Tibial artery (tissue), 4 donors: ENCODE results near the gene THEM4.
"Not testable (repeated sequence)": the region's sequence is repeated elsewhere in the genome, so short reads cannot be mapped to it uniquely, and the experiment has no call there.

Experiments used
- DNase-seq, 2 donors: peaks; one replicate each; pipeline ENCODE4 v3.0.0-alpha.2; 2019
- H3K27ac ChIP-seq, 2 donors: fragments of 200-600 bp; sonication (generic) in 1 of 2; 1 replicate in 1 of 2; 2 replicates in 1 of 2; pipeline ENCODE4 v1.5.1; 2018 to 2019; ENCODE audit warnings: mild to moderate bottlenecking in 1 of 2
- H3K27me3 ChIP-seq, 2 donors: fragments of 200-600 bp; sonication (generic) in 1 of 2; one replicate each; pipeline versions ENCODE4 v1.5.1 to v1.6.0; 2016 to 2019
- H3K36me3 ChIP-seq, 3 donors: fragments of 200-600 bp; sonication (generic) in 2 of 3; one replicate each; pipeline ENCODE4 v1.5.1; 2016 to 2019; ENCODE audit warnings: mild to moderate bottlenecking in 2 of 3
- H3K4me1 ChIP-seq, 4 donors: fragments of 200-600 bp; sonication (generic) in 2 of 4; 1 replicate in 3 of 4; 2 replicates in 1 of 4; pipeline ENCODE4 v1.5.1; 2016 to 2019
- H3K4me3 ChIP-seq, 2 donors: fragments of 200-600 bp; sonication (generic) in 1 of 2; 1 replicate in 1 of 2; 2 replicates in 1 of 2; pipeline ENCODE4 v1.5.1; 2018 to 2019; ENCODE audit warnings: mild to moderate bottlenecking in 2 of 2
- H3K9me3 ChIP-seq, 3 donors: fragments of 200-600 bp; sonication (generic) in 1 of 3; one replicate each; pipeline ENCODE4 v1.5.1; 2016 to 2019
- CTCF ChIP-seq, 2 experiments: fragments of 200-600 bp in 1 of 2; fragments of 450-650 bp in 1 of 2; IDR thresholded peaks; one replicate each; pipeline ENCODE4 v1.5.1; 2017 to 2019; ENCODE audit warnings: antibody characterized with exemption in 2 of 2, mild to moderate bottlenecking in 1 of 2, moderate library complexity in 1 of 2
- intact Hi-C: fragments of 100-400 bp; cut with DNase I; formaldehyde crosslinking; loops from one replicate; pipeline ENCODE4 v1.15.0; 2023; ENCODE audit warnings: low total_unique reads

Gene THEM4

DNA sequence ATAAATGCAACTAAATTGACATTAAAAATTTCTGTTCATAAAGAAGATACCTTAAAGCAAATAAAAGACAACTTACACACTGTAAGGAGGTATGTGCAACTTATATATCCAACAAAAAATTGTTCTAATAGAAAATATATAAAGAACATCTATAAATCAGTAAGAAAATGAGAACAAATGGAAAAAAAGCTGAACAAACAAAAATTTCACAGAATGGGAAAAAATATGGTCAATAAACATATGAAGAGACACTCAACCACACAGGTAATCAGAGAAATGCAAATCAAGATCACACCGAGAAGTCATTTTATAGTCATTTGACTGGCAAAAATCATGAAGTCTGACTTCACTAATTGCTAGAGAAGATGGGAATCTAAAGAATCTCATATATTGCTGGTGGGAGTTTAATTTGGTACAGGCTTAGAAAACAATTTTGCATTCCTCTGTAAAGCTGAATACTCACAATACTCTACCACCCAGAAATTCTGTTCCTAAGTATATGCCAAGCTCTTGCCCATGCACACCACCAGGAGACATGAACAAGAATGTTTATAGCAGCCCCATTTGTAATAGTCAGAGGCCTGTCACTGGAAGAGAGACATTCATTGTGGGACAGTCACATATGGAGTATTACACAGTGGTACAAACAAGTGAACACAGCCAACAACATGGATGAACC is 33.8 kb downstream of the THEM4 start:
- Histone ChIP-seq H3K27ac (no peak overlapping the region), H3K9me3 (no peaks in the 10 kb centered on the region), H3K27me3 (no peaks in the 10 kb centered on the region), H3K4me1 (no peaks in the 10 kb centered on the region), H3K4me3 (no peak overlapping the region), H3K36me3 (peaks cover 9 to 41% (median 22%) of the 10 kb centered on the region in 3 donors)
- intact Hi-C loops: no loop called here
- no peak for DNase-seq
- no peak for TF ChIP-seq CTCF (IDR thresholded peaks at IDR 0.05)

DNA sequence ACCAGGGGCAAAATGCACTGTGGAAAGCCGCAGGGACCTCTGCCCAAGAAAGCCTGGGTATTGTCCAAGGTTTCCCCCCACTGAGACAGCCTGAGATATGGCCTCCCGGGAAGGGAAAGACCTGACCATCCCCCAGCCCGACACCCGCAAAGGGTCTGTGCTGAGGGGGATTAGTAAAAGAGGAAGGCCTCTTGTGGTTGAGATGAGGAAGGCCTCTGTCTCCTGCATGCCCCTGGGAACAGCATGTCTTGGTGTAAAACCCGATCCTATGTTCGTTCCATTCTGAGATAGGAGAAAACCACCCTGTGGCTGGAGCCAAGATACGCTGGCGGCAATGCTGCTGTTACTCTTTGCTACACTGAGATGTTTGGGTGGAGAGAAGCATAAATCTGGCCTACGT is 36.5 kb downstream of the THEM4 start:
- intact Hi-C loops, H3K4me1 ChIP-seq, H3K27me3 ChIP-seq, DNase-seq, H3K4me3 ChIP-seq, H3K9me3 ChIP-seq, H3K27ac ChIP-seq: not testable (repeated sequence)
- H3K36me3 ChIP-seq: peaks cover 9 to 41% (median 18%) of the 10 kb centered on the region in 3 donors

GRCh38 chr1:151871284-151872030 is 37.9 kb downstream of the THEM4 start:
- intact Hi-C loops: no loop called here
- no peak overlapping the region for H3K27ac ChIP-seq

GRCh38 chr1:151868486-151868885 is 40.8 kb downstream of the THEM4 start:
- H3K9me3 ChIP-seq: no peaks in the 10 kb centered on the region
- H3K4me1 ChIP-seq: no peaks in the 10 kb centered on the region
- no peak for DNase-seq
- no peak overlapping the region for H3K27ac ChIP-seq
- no peaks in the 10 kb centered on the region for H3K27me3 ChIP-seq
- intact Hi-C loops: no loop called here
- H3K36me3 ChIP-seq: peaks cover 0 to 5% (median 2%) of the 10 kb centered on the region in 3 donors
- no peak for TF ChIP-seq CTCF (IDR thresholded peaks at IDR 0.05)
- H3K4me3 ChIP-seq: no peak overlapping the region

More at GRCh38 chr1:151871284-151872030, 37.9 kb downstream of the THEM4 start:
- DNase-seq: no peak
- no peaks in the 10 kb centered on the region for H3K9me3 ChIP-seq
- no peak for TF ChIP-seq CTCF (IDR thresholded peaks at IDR 0.05)
- no peaks in the 10 kb centered on the region for H3K27me3 ChIP-seq
- H3K4me1 ChIP-seq: no peaks in the 10 kb centered on the region
- no peak overlapping the region for H3K4me3 ChIP-seq
- H3K36me3 ChIP-seq: peaks cover 9 to 31% (median 18%) of the 10 kb centered on the region in 3 donors

DNA sequence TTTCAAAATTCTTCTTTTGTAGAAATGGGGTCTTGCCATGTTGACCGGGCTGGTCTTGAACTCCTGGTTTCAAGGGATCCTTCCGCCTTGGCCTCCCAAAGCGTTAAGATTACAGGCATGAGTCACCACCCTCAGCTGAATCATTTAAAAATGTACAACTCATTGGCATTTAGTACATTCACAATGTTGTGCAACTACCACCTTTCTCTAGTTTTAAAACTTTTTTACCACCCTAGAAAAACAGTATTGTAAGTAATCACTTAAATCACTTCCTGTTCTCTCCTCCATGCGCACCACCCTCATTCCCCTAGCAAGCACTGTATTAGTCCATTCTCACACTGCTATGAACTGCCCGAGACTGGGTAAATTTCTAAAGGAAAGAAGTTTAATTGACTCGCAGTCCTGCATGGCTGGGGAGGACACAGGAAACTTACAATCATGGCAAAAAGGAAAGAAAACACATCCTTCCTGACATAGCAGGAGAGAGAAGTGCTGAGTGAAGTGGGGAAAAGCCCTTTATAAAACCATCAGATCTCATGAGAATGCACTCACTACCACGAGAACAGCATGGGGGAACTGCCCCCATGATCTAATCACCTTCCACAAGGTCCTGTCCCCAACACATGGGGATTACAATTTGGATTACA is 41.4 kb downstream of the THEM4 start:
- no peak for TF ChIP-seq CTCF (IDR thresholded peaks at IDR 0.05)

DNA sequence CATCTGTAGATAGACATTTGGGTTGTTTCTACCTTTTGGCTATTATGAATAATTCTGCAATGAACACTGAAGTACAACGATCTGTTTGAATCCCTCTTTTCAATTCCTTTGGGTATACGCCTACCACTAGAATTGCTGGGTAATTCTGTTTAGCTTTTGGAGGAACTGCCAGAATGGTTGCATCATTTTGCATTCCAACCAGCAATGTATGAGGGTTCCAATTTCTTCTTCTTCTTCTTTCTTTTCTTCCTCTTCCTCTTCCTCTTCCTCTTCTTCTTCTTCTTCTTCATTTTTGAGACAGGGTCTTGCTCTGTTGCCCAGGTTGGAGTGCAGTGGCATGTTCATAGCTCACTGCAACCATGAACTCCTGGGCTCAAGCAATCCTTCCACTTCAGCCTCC is 42.0 kb downstream of the THEM4 start:
- H3K27ac ChIP-seq: no peak overlapping the region
- no peaks in the 10 kb centered on the region for H3K9me3 ChIP-seq
- H3K27me3 ChIP-seq: no peaks in the 10 kb centered on the region
- intact Hi-C loops: no loop called here
- H3K4me1 ChIP-seq: no peaks in the 10 kb centered on the region
- no peak for TF ChIP-seq CTCF (IDR thresholded peaks at IDR 0.05)
- no peak for DNase-seq
- no peak overlapping the region for H3K4me3 ChIP-seq
- no peaks in the 10 kb centered on the region for H3K36me3 ChIP-seq

More for the DNA sequence above, 41.4 kb downstream of the THEM4 start:
- no peak for DNase-seq
- Histone ChIP-seq H3K27me3 (no peaks in the 10 kb centered on the region), H3K36me3 (no peaks in the 10 kb centered on the region), H3K9me3 (no peaks in the 10 kb centered on the region), H3K27ac (no peak overlapping the region), H3K4me3 (no peak overlapping the region), H3K4me1 (no peaks in the 10 kb centered on the region)
- intact Hi-C loops: no loop called here
